GM19025 (cell line): ENCODE data around the gene CAMK1D.
"Not testable (repeated sequence)": the region's sequence is repeated elsewhere in the genome, so short reads cannot be mapped to it uniquely, and the experiment has no call there.

Experiments
- ATAC-seq: cut with Tn5 transposase; IDR thresholded peaks from one replicate; pipeline ENCODE4 v1.9.1; 2021; ENCODE audit warnings: mild to moderate bottlenecking, low read depth, moderate library complexity; ENCODE audit not compliant: unreplicated experiment

The CAMK1D gene

DNA sequence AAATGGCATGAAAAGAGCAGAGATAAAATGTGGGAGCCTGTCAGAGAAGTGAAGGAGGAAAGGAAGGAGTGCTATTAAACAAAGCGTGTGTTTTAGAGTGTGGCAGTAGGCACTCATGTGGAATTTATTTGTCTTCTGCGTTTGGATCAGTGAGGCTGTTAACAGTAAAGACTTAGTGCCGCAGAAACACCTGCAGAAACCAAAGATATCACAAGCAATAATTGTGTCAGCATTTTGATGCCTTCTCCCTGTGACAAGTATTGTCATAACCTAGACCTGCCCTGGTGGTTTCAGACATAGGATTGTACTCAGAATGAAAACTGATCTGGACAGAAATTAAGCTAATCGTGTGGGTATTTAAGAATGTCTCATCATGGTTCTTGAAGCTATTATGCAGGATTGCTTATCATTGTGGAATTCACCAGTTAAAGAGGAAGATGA is 191.0 kb downstream of the CAMK1D start:
- no peak for ATAC-seq

DNA sequence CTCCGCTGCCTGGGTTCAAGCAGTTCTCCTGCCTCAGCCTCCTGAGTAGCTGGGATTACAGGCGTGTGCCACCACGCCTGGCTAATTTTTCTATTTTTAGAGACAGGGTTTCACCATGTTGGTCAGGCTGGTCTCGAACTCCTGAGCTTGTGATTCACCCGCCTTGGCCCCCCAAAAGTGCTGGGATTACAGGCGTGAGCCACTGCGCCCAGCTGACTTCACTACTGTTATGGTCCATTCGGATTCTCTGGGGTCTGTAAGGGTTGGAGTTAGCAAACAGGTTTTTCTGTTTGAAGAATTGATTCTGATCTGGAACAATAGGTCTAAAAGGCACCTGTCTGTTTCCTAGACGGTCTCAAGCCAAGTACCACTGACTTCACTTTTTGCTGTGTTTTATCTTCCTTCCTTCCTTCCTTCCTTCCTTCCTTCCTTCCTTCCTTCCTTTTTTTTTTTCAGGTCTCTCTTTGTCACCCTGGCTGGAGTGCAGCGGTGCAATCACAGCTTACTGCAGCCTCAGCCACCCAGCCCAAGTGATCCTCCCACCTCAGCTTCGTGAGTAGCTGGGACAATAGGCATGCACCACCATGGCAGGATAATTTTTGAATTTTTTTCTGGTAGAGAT is 192.2 kb downstream of the CAMK1D start:
- no peak for ATAC-seq

GRCh38 chr10:12542133-12542670 is 192.9 kb downstream of the CAMK1D start:
- ATAC-seq: no peak

GRCh38 chr10:12543589-12543988 is 194.2 kb downstream of the CAMK1D start:
- no peak for ATAC-seq

DNA sequence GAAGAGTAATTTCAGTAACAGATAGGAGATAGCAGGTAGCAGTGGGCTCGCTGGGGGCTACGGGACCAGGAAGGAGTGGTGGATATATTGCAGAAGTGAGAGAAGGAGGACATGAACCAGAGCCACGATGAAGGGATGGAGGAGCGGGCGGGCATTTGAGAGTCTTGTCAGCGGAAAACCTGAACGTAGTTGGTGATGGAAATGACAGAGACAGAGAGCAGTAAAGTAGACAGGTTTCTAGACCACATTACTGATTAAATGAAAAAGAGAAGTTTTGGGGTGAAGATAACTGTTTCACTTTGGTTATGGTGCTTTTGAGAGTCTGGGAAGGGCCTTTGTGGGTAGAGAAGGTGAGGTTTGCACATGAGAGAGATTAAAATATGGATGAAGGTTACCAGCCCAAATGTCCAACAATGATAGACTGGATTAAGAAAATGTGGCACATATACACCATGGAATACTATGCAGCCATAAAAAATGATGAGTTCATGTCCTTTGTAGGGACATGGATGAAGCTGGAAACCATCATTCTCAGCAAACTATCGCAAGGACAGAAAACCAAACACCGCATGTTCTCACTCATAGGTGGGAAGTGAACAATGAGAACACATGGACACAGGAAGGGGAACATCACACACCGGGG is 196.9 kb downstream of the CAMK1D start:
- not testable (repeated sequence) for ATAC-seq

- ATAC-seq: no peak
These were observed 198.0 kb downstream of the CAMK1D start for GRCh38 chr10:12547301-12547771.

DNA sequence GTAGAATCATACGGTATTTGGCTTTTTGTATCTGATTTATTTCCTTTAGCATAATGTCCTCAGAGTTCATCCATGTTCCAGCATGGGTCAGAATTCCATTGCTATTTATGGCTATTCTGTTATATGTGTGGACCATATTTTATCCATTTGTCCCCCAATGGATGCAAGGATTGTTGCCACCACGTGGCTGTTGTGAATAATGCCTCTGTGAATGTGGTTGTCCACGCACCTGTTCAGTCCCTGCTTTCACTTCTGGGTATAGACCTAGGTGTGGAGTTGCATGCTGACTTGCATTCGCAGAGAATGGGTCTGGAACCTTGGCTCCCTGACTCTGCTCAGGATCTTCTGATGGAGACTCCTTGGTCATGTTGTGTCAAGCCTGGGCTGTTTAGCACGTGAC is 199.9 kb downstream of the CAMK1D start:
- no peak for ATAC-seq

DNA sequence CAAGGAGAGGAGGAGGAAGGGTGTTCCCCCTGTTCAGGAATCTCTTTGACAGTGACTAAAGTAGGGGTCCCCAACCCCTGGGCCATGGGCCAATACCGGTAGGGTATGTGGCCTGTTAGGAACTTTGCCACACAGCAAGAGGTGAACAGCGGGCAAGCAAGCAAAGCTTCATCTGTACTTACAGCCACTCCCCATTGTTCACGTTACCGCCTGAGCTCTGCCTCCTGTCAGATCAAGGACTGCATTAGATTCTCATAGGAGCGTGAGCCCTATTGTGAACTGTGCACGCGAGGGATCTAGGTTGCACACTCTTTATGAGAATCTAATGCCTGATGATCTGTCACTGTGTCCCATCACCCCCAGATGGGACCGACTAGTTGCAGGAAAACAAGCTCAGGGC is 201.6 kb downstream of the CAMK1D start:
- ATAC-seq: no peak

- ATAC-seq: no peak
These were observed 206.7 kb downstream of the CAMK1D start for GRCh38 chr10:12556039-12556438.

DNA sequence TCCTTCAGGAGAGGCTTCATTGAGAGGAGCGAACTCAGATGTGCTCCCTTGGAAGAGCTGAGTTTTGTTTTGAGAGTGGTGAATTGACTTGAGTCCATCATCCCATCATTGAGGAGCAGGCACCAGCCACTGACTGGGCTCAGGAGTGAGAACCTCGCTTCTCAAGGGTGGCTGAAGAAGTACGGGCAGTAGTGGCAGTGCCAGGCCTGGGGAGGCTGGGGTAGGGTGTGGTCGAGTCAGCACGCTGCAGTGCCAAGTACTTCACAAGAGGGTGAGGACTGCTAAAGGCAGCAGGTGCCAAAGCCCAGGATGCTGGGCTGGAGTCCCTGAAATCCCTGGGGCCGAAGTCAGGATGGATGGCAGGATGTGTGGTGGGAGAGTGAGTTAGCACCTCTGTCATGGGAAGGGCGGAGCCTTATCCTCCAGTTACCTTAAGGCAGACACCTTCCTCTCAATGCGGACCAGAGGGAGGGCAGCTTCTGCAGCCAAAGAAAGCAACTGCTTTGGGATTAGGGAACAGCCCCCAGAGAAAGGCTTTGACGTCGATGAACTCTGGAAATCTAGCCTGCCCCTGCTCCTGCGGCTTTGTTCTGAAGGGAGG is 210.3 kb downstream of the CAMK1D start:
- ATAC-seq: no peak

GRCh38 chr10:12561307-12561706 is 212.0 kb downstream of the CAMK1D start:
- ATAC-seq: no peak

DNA sequence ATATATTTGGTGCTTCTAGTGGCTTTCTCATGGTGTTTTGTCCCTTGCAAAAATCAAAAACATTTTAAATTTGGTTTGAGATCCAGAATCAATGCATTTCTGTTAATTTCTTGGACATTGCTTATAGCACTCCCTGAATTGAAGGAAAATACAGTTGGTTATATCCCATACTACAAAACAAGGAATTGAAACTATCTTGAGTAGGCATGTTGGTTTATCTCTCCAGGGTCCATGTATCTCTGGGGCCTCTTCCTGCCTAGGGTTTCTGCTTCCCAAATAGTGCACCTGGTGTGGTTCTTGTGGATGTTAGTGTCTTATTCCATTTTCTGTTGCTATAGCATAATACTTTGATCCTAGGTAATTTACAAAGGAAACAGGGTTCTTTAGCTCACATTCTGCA is 212.4 kb downstream of the CAMK1D start:
- ATAC-seq: no peak

DNA sequence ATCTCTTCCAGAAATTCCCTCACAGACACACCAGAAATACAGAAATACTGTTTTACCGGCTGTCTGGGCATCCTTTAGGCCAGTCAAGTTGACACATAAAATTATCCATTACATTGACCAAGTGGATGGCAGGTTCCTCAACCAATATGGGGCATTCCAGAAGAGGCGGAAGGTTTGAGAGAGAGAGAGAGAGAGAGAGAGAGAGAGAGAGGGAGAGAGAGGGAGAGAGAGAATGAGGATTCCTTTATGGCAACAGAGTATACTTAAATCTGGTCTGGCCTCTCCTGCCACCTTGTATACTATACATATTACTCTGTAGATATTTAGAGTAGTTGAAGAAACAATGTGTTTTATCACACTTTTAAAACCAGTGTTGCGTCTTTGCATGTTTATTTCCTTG is 214.1 kb downstream of the CAMK1D start:
- ATAC-seq: no peak

DNA sequence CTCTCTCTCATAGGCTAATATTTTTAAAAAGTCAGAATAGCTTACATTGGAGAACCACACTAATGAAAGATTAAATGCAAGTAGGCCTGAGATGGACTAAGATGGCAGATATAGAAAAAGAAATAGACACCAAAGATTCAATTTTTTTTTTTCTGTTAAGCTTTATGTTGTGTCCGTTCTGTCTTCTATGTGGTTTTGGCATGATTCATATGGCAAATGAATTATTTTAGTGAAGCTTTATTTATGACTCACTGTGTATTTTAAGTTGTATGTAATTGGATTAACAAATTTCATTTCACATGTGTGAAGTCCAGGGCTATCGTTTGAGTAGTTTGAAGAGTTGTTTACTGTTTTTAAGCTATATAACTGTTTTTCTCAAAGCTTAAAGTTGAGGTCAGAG is 214.8 kb downstream of the CAMK1D start:
- ATAC-seq: no peak

DNA sequence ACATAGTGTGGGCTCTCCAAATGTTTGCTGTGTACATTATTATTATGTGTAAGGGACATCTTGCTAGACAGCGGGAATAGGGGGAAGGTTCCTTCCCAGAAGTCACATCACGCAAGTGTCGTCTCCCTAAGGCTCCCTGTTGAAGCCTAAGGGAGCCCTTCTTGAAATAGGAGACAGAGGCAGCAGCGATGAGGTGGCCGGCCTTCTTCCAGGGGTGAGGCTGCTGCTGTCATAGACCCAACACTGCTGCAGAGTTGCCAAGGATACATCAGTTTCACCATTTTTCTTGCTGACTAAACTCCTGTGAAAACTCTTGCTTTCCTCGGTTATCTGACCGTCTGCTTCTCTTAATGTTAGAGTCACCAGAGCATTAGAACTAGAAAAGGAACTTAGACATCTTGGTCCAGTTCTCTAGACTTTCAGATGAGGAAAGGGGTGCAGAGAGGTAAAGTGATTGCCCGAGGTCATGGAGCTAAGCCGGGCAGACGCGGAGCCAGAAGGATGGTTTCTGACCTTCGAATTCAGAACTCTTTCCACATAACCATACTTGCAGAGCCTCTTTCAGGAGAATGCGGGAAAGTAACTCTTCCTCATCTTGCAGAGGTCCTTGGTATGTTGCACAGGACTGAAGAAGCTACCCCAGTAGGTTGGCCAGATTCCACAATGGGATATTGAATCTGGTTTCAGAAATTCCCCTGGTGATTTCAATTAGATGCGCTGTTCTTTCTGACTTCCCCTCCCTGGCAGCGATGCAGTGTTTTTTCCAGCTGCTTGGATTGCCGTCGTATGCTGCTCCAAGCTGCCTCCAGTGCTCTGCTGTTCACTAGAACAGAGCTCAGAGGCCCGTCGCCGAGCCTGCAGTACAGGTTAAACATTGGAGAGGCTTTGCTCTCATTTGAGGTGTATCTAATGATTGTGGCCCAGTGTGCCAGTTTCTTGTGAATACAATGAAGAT is 217.1 kb downstream of the CAMK1D start:
- no peak for ATAC-seq

- no peak for ATAC-seq
These were observed 219.2 kb downstream of the CAMK1D start for GRCh38 chr10:12568391-12569009.

GRCh38 chr10:12572281-12572680 is 222.9 kb downstream of the CAMK1D start:
- no peak for ATAC-seq

- no peak for ATAC-seq
These were observed 228.3 kb downstream of the CAMK1D start for GRCh38 chr10:12577610-12578009.

DNA sequence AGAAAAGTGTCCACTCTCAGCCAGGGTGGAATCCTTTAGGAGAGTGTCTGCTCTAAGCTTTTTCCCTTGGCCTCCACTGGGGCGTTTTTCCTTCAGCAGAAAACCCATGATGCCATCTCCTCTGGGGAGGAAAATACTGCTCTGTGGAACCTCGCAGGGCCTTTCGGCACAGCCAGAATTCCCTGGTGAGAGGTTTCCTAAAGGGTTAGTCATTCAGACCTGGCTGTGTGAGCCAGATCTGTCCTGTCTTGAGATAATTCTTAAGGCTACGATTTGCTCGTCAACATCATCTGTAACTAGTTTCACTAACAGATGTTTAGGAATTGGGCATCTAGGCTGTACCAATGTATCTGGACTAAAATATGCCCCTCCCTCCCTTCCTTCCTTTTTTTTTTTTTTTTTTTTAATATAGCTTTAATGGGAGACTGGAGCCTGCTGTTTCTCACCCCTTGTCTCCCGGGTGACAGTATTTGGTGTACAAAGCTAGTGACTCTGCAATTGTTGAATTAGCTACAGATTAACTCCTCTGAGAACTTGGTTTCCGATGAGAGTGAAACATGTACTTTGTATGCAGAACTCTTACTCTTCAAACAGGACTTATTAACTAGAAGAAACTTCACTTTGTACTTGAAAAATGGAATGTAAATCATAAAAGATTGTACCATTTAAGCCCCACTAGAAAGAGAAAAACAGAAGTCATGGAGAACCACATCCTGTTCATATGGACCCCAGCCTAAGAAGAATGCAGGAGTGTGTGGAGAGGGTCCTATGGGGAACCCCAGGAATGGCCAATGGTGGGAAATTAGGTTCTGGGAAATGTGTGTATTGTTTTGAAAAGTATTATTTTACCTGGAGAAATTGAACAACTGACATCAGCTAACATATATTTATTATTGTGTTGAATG is 230.9 kb downstream of the CAMK1D start:
- peak; percentile 98 for ATAC-seq
